A549 (cell line): ENCODE results near the gene ANO2. TPM values are rescaled to one million over a fixed set of nuclear protein-coding genes. Genes with fewer than 3 reads are reported as not detected.

Experiments
- ATAC-seq, 2 experiments: fragments of 200-7000 bp in 1 of 2; fragments of >200 bp in 1 of 2; cut with Nextera tagmentation in 1 of 2; cut with Tn5 transposase in 1 of 2; 3 replicates each; pipeline versions ENCODE4 v1.8.0 to v1.9.1; 2018 to 2020; ENCODE audit warnings: mild to moderate bottlenecking in 1 of 2, moderate library complexity in 1 of 2
- CTCF ChIA-PET: fragments of 300-600 bp; sonication (Branson Sonifier 250); formaldehyde crosslinking; extraction: SDS; loops from one replicate; lab custom pipeline; 2021; ENCODE audit warnings: antibody characterized with exemption, inconsistent platforms; lab: Yijun Ruan, JAX
- POLR2A ChIA-PET: fragments of 350-600 bp; formaldehyde crosslinking; extraction: SDS; loops from one replicate; lab custom pipeline; 2021; ENCODE audit warnings: antibody characterized with exemption, inconsistent platforms; lab: Yijun Ruan, JAX
- DNase-seq, 2 experiments: peaks; one replicate each; pipeline versions ENCODE4 v3.0.0 to v3.0.0-alpha.2; 2011 to 2016; ENCODE audit warnings: low read depth in 1 of 2, low spot score in 1 of 2
- FAIRE-seq: peaks from 2 replicates; lab custom pipeline; 2011; peaks lifted over from hg19 to GRCh38; lab: Jason Lieb, UNC
- H3K27ac ChIP-seq, 2 experiments: fragments of >200 bp; sonication (Bioruptor Twin); formaldehyde crosslinking; 3 replicates each; pipeline ENCODE4 v1.5.1; 2016 to 2017
- H3K4me1 ChIP-seq: fragments of >200 bp; sonication (Bioruptor Twin); formaldehyde crosslinking; 3 replicates; pipeline ENCODE4 v1.6.1; 2016
- H3K4me2 ChIP-seq: fragments of >200 bp; sonication (Bioruptor Twin); formaldehyde crosslinking; 3 replicates; pipeline ENCODE4 v1.6.1; 2016
- H3K4me3 ChIP-seq: fragments of >200 bp; sonication (Bioruptor Twin); formaldehyde crosslinking; 3 replicates; pipeline ENCODE4 v1.5.1; 2016
- H3K9me3 ChIP-seq: fragments of >200 bp; sonication (Bioruptor Twin); formaldehyde crosslinking; 3 replicates; pipeline ENCODE4 v1.6.1; 2016
- CBX8 ChIP-seq: fragments of 200-600 bp; sonication (generic); IDR thresholded peaks from 2 replicates; pipeline ENCODE4 v1.6.1; 2016
- CEBPB ChIP-seq, 2 experiments: fragments of >200 bp in 1 of 2; sonication (Bioruptor Twin) in 1 of 2; formaldehyde crosslinking in 1 of 2; IDR thresholded peaks; 2 replicates each; pipeline ENCODE4 v1.6.1; 2012 to 2016
- E2F6 ChIP-seq: IDR thresholded peaks from 2 replicates; pipeline ENCODE4 v1.6.1; 2012; ENCODE audit warnings: low read depth, borderline replicate concordance
- EP300 ChIP-seq, 2 experiments: fragments of >200 bp; sonication (Bioruptor Twin); formaldehyde crosslinking; IDR thresholded peaks; 2 replicates in 1 of 2; 3 replicates in 1 of 2; pipeline ENCODE4 v1.6.1; 2016 to 2017
- FOSB ChIP-seq: fragments of 250-450 bp; sonication (Bioruptor Pico); IDR thresholded peaks from 2 replicates; pipeline ENCODE4 v1.5.0; 2020; ENCODE audit warnings: mild to moderate bottlenecking, moderate library complexity
- FOSL2 ChIP-seq, 2 experiments: fragments of 450-650 bp in 1 of 2; fragments of >200 bp in 1 of 2; sonication (Bioruptor Twin) in 1 of 2; formaldehyde crosslinking; IDR thresholded peaks; 2 replicates each; pipeline versions ENCODE4 v1.5.0 to v1.6.1; 2016 to 2020; ENCODE audit warnings: mild to moderate bottlenecking in 1 of 2, moderate library complexity in 1 of 2
- HDAC2 ChIP-seq: fragments of 200-600 bp; sonication (generic); IDR thresholded peaks from 2 replicates; pipeline ENCODE4 v1.6.1; 2016
- HMGXB4 ChIP-seq: fragments of 250-450 bp; sonication (Bioruptor Pico); IDR thresholded peaks from 2 replicates; pipeline ENCODE4 v1.5.0; 2021; ENCODE audit warnings: mild to moderate bottlenecking, moderate library complexity, borderline replicate concordance
- JUN ChIP-seq, 2 experiments: fragments of >200 bp; sonication (Bioruptor Twin); formaldehyde crosslinking; IDR thresholded peaks; 2 replicates in 1 of 2; 3 replicates in 1 of 2; pipeline ENCODE4 v1.6.1; 2016 to 2017
- KDM1A ChIP-seq: fragments of 200-600 bp; sonication (generic); IDR thresholded peaks from 2 replicates; pipeline ENCODE4 v1.6.1; 2016; ENCODE audit warnings: low read depth, mild to moderate bottlenecking
- MAZ ChIP-seq: fragments of 150-350 bp; IDR thresholded peaks from 2 replicates; pipeline ENCODE4 v1.6.1; 2014; ENCODE audit warnings: antibody characterized with exemption, low read depth, low read length, borderline replicate concordance
- NPAS2 ChIP-seq: fragments of 250-450 bp; sonication (Bioruptor Pico); IDR thresholded peaks from 2 replicates; pipeline ENCODE4 v1.8.0; 2022; ENCODE audit warnings: mild to moderate bottlenecking, moderate library complexity, borderline replicate concordance
- RCOR1 ChIP-seq: fragments of 150-350 bp; IDR thresholded peaks from 2 replicates; pipeline ENCODE4 v1.6.1; 2014; ENCODE audit warnings: antibody characterized with exemption, low read length, low read depth
- RNF2 ChIP-seq: fragments of 200-600 bp; sonication (generic); IDR thresholded peaks from 2 replicates; pipeline ENCODE4 v1.6.1; 2016; ENCODE audit warnings: low read depth, mild to moderate bottlenecking, antibody characterized with exemption, moderate library complexity, borderline replicate concordance
- SMC3 ChIP-seq: fragments of >200 bp; sonication (Bioruptor Twin); formaldehyde crosslinking; IDR thresholded peaks from 3 replicates; pipeline ENCODE4 v1.6.1; 2018; ENCODE audit warnings: inconsistent platforms
- SREBF2 ChIP-seq: fragments of 450-650 bp; IDR thresholded peaks from 2 replicates; pipeline ENCODE4 v1.6.1; 2014; ENCODE audit warnings: mild to moderate bottlenecking, moderate library complexity
- ZC3H11A ChIP-seq: fragments of 450-650 bp; IDR thresholded peaks from 2 replicates; pipeline ENCODE4 v1.6.1; 2014; ENCODE audit warnings: antibody characterized with exemption, mild to moderate bottlenecking
- WGBS: methylation state at CpG from one replicate; pipeline ENCODE4 v1.1.6; 2017; ENCODE audit errors: missing lambda C conversion rate; 5-methylcytosine and 5-hydroxymethylcytosine counted together
- polyA plus RNA-seq, 4 experiments: library from polyadenylated mRNA; depleted of rRNA in 3 of 4; stranded (reverse); fragments of >200 nt; fragmentation: RNase III in 1 of 4; extraction: RNeasy Plus Mini Kit Qiagen cat#74134 plus additional on column Dnase treatment in 1 of 4; gene quantifications; 2 replicates in 3 of 4; 3 replicates in 1 of 4; pipeline ENCODE4 v1.2.3, GENCODE V29; 2011 to 2017
- TF ChIP-seq, protein P1 (sequence below): fragments of 450-650 bp; IDR thresholded peaks from 2 replicates; pipeline ENCODE4 v1.6.1; 2014; ENCODE audit warnings: antibody characterized with exemption
- TF ChIP-seq, protein P2 (sequence below): IDR thresholded peaks from 2 replicates; pipeline ENCODE4 v1.6.1; 2012

Gene ANO2
- polyA plus RNA-seq, 2 of the 4 experiments (the other 2 are of a cell fraction): not detected

DNA sequence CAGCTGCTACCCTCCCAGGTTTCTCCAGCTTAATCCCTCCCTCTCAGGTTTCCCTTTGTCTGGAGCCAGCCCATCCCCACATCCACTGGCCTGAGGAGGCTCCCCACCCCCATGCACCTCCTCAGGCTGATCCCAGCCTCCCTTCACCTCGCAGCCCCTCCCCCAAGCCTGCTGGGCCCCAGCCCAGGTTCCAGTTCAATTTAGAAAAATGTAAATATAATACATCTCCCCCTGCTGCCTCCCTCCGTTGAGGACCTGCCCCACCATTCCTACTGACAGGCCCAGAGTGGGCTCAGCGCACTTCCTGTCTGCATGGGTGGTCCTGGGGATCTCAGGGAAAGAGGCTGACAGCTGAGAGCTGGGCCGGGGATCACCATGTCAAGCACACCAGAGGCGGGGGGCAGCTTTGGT lies 357.3 kb downstream of the ANO2 start:
- no peak overlapping the region for H3K4me2 ChIP-seq
- no peaks in the 10 kb centered on the region for H3K9me3 ChIP-seq
- 28% methylated on average over 5 of the region's 5 CpGs for WGBS
- ChIA-PET POLR2A (no interaction called here), CTCF (no interaction called here)
- H3K27ac ChIP-seq: no peak overlapping the region
- H3K4me1 ChIP-seq: peaks cover 7% of the 10 kb centered on the region; the same call in 2 of the 3 replicates
- DNase-seq: no peak
- H3K4me3 ChIP-seq: no peak overlapping the region
- ATAC-seq: no peak
- TF ChIP-seq RCOR1 (no peak), ZC3H11A (no peak), FOSB (CRISPR knock-in tag) (no peak), MAZ (no peak), E2F6 (no peak), JUN (IDR thresholded peaks at IDR 0.05) (no peak), EP300 (IDR thresholded peaks at IDR 0.05) (no peak), HMGXB4 (CRISPR knock-in tag) (no peak), CBX8 (no peak), CEBPB (IDR thresholded peaks at IDR 0.05) (no peak), SMC3 (no peak), SREBF2 (no peak), KDM1A (no peak), HDAC2 (no peak)
- TF ChIP-seq, protein P1, sequence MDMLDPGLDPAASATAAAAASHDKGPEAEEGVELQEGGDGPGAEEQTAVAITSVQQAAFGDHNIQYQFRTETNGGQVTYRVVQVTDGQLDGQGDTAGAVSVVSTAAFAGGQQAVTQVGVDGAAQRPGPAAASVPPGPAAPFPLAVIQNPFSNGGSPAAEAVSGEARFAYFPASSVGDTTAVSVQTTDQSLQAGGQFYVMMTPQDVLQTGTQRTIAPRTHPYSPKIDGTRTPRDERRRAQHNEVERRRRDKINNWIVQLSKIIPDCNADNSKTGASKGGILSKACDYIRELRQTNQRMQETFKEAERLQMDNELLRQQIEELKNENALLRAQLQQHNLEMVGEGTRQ: no peak
- no peak for FAIRE-seq

- POLR2A ChIA-PET: no interaction called here
These were observed 358.9 kb downstream of the ANO2 start for GRCh38 chr12:5586201-5586600.

More at GRCh38 chr12:5586201-5586600, 358.9 kb downstream of the ANO2 start:
- DNase-seq (peak in 1 of 2 experiments; percentile 40), FAIRE-seq (no peak), ATAC-seq (peak in 1 of 2 experiments; percentile 38; a peak in 1 of 6 replicates)
- WGBS: 24% methylated on average over 4 of the region's 4 CpGs
- H3K4me3 ChIP-seq: no peak overlapping the region
- TF ChIP-seq, protein P1: no peak
- TF ChIP-seq FOSL2 (IDR thresholded peaks at IDR 0.05) (no peak), FOSL2 (CRISPR knock-in tag; IDR thresholded peaks at IDR 0.05) (no peak), JUN (IDR thresholded peaks at IDR 0.05) (no peak), MAZ (no peak), NPAS2 (no peak), RNF2 (no peak)
- TF ChIP-seq, protein P2, sequence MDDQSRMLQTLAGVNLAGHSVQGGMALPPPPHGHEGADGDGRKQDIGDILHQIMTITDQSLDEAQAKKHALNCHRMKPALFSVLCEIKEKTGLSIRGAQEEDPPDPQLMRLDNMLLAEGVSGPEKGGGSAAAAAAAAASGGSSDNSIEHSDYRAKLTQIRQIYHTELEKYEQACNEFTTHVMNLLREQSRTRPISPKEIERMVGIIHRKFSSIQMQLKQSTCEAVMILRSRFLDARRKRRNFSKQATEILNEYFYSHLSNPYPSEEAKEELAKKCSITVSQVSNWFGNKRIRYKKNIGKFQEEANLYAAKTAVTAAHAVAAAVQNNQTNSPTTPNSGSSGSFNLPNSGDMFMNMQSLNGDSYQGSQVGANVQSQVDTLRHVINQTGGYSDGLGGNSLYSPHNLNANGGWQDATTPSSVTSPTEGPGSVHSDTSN: no peak
- H3K9me3 ChIP-seq: no peaks in the 10 kb centered on the region
- CTCF ChIA-PET: no interaction called here
- H3K4me1 ChIP-seq: peaks cover 7% of the 10 kb centered on the region; the same call in 2 of the 3 replicates
- H3K4me2 ChIP-seq: no peak overlapping the region
- H3K27ac ChIP-seq: no peak overlapping the region
